NOMO-1 (cell line): ENCODE results near the gene SLC8A3.

Experiments used
- DNase-seq, 2 experiments: peaks; one replicate each; lab custom pipeline; 2025; ENCODE audit not compliant: unreplicated experiment in 2 of 2; lab: John Stamatoyannopoulos, UW

Gene SLC8A3

GRCh38 chr14:70032447-70032846 lies 156.3 kb downstream of the SLC8A3 start:
- no peak for DNase-seq

- no peak for DNase-seq
Observed at GRCh38 chr14:70032016-70032415, 156.7 kb downstream of the SLC8A3 start.

GRCh38 chr14:70029296-70030132 lies 159.2 kb downstream of the SLC8A3 start:
- DNase-seq: no peak

GRCh38 chr14:70027785-70028428 lies 160.8 kb downstream of the SLC8A3 start:
- peak; percentile 0 to 26 for DNase-seq

- DNase-seq: no peak
Observed at GRCh38 chr14:70023871-70024270, 164.9 kb downstream of the SLC8A3 start.

GRCh38 chr14:70022771-70023445 lies 165.8 kb downstream of the SLC8A3 start:
- no peak for DNase-seq

DNA sequence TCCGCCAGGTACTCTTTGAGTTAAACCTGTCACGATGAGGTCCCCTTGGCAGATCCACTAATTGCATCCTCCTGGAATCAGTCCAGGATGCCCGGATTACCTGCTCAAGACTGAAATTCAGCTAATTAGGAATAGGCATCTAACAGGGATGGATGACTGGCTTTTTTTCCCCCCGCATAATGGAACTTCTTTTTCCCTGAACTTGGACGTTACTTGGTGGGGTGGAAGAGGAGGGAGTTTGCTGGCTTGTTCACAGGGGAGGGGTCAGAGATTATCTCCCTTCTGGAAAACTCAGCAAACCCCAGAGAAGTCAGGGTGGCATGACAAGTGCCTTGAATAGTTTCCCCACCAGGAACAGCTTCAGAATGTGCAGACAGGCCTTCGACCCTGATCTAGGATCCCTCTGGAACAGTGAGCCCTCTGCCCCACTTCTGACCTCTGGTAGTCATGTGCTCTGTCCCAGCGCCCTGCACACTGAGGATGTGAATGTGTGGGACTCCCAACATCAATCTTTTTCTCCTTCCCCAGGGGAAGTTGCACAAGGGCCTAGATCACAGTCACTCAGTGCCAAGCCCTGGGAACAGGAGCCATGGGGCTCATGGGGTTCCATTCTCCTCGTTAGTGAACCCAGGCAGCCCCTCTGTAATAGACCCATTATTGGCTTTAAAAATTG lies 167.1 kb downstream of the SLC8A3 start:
- DNase-seq: no peak

GRCh38 chr14:70020352-70021170 lies 168.2 kb downstream of the SLC8A3 start:
- DNase-seq: peak; percentile 5 to 33

GRCh38 chr14:70019695-70020094 lies 169.1 kb downstream of the SLC8A3 start:
- DNase-seq: no peak

DNA sequence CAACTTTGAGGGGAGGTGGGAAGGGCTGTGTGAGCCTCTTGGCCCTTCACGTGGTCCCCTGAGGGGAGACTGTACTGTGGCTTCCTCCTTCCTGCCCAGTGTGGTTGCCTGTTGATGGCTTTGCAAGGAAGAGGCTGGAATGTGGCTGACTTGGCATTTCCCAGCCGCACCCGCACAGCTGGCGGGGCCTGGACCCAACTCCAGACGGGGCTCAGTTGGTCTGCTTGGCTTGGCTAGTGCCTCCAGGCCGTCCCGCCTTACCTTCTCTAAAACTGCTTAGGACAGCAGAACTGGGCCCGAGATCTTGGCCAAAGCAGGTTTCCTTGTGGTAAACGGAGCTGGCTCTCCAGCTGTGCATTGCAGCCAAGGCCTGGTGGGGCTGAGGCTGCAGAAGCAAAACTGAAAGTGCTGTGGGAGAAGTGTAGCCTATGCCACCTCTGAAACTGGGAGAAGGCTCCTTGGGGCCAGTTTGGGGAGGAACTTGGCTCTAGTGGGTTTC lies 170.0 kb downstream of the SLC8A3 start:
- DNase-seq: peak; percentile 54 to 69

DNA sequence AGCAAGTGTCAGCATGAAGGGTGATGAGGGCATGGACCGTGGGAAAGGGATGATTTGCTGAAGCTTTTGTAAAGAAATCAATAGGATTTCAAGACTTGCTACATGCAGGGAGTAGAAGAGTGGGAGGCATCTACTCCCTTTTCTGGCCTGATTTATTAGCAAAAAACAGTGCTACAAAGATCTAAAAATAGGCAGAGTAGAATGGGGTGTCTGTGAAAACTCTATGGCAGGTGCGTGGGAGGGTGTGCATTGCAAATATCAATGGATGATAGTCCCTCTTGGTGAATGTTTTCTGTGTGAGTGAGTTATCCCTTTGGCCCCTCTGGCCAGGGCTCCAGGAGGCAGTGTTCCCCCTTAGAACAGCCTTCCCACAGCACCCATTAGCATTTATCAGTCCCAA lies 170.5 kb downstream of the SLC8A3 start:
- no peak for DNase-seq

DNA sequence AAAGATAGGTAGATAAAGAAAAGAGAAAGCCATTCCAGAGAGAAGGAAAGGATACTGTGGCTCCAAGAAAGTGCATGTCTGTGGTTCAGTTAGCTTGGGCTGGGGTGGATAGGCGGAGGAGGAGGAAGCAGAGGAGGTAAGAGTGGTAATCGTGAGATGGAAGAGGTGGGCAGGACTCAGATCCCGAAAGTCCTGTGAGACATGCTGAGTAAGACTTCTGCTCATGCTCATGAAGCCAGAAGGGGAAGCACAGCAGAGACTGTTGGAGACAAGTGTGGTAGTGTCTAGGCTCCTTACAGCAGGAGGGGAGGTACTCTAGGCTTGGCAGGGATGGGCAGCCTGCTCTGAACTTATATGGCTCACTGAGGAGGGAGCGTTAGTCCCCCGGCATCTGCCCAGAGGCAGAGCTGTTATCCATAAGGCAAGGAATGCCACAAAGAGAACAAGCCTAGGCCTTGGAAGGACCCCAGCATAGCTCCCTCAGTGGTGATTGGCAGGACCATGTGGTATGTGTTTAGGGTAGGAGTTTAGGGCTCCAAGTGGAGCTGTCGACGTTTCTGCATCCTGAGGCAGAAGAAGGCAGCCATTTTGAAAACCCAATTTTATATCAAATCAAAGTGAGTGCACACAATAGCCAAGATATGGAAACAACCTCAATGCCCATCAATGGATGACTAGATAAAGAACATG lies 174.2 kb downstream of the SLC8A3 start:
- no peak for DNase-seq

- DNase-seq: peak in 1 of 2 experiments; percentile 7
Observed at GRCh38 chr14:70013271-70013873, 175.4 kb downstream of the SLC8A3 start.

- no peak for DNase-seq
Observed at GRCh38 chr14:70011708-70012107, 177.0 kb downstream of the SLC8A3 start.

DNA sequence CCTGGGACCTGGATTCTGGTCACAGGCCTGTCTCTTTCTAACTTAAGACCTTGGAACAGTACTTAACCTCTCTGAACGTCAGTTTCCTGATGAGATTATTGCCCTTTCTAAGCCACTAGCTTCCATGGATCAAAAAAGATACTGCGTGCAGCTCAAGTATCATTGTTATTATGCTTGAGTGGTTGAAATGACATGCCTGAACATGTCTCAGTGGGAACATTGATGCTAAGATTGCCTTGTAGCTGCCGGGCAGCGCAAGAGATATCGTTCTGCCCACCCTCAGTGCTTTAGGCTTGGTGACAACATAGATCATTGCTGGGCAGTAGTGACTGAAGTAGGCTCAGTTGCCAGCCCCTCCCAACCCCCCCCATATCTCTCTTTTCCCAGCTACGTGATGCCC lies 177.7 kb downstream of the SLC8A3 start:
- DNase-seq: no peak

DNA sequence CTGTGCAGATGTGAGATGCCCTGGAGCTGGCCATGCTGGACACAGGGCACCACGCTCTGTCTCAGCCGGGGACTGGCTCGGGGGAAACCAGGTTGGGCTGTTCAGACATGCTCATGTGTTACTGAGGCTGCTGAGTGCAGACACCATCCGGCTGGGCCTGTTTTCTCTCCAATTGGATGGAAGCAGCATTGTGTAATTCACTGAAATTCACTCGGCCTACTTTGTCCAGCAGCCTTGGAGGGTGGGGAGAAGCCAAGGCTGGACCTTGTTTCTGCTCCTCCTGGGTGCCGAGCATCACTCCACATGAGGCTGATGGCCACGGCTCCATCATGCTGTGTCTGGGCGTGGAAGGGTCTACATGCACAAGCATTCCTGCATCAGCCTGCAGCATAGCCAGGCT lies 178.8 kb downstream of the SLC8A3 start:
- DNase-seq: no peak

GRCh38 chr14:70008284-70009262 lies 180.2 kb downstream of the SLC8A3 start:
- no peak for DNase-seq

GRCh38 chr14:70006699-70007098 lies 182.1 kb downstream of the SLC8A3 start:
- DNase-seq: no peak
